Epidermal melanocyte (primary cell): ENCODE measurements around the gene GPR31.

Experiments used
- DNase-seq: peaks from one replicate; pipeline ENCODE4 v3.0.0; 2011; ENCODE audit warnings: low spot score; ENCODE audit not compliant: insufficient read length

Gene GPR31

GRCh38 chr6:167140589-167141474 lies 16.9 kb downstream of the GPR31 start:
- DNase-seq, result no peak

- no peak for DNase-seq
Observed at GRCh38 chr6:167139761-167140160, 18.0 kb downstream of the GPR31 start.

GRCh38 chr6:167137881-167138280 lies 19.9 kb downstream of the GPR31 start:
- no peak for DNase-seq

- no peak for DNase-seq
Observed at GRCh38 chr6:167137081-167137480, 20.7 kb downstream of the GPR31 start.

- DNase-seq, result no peak
Observed at GRCh38 chr6:167136376-167136775, 21.4 kb downstream of the GPR31 start.

- no peak for DNase-seq
Observed at GRCh38 chr6:167134448-167135328, 23.1 kb downstream of the GPR31 start.

GRCh38 chr6:167130712-167131684 lies 26.8 kb downstream of the GPR31 start:
- no peak for DNase-seq

- no peak for DNase-seq
Observed at GRCh38 chr6:167130008-167130677, 27.6 kb downstream of the GPR31 start.

GRCh38 chr6:167129562-167129961 lies 28.2 kb downstream of the GPR31 start:
- no peak for DNase-seq

- DNase-seq, result no peak
Observed at GRCh38 chr6:167129159-167129558, 28.6 kb downstream of the GPR31 start.

- DNase-seq, result no peak
Observed at GRCh38 chr6:167127785-167128531, 29.8 kb downstream of the GPR31 start.

GRCh38 chr6:167125855-167126349 lies 31.9 kb downstream of the GPR31 start:
- DNase-seq, result no peak

GRCh38 chr6:167125410-167125809 lies 32.4 kb downstream of the GPR31 start:
- no peak for DNase-seq

GRCh38 chr6:167124753-167125152 lies 33.0 kb downstream of the GPR31 start:
- DNase-seq, result no peak

GRCh38 chr6:167122827-167123657 lies 34.7 kb downstream of the GPR31 start, which contains the start of gene CCR6:
CCR6 (plus strand) TSS chr6:167123096; CDS start chr6:167136135, 13,039 bp downstream.
- no peak for DNase-seq

- DNase-seq, result no peak
Observed at GRCh38 chr6:167122041-167122826, 35.5 kb downstream of the GPR31 start.

- DNase-seq, result no peak
Observed at GRCh38 chr6:167121335-167121841, 36.4 kb downstream of the GPR31 start.

- no peak for DNase-seq
Observed at GRCh38 chr6:167120583-167120903, 37.2 kb downstream of the GPR31 start.
